ENCODE measurements around the gene PRDM16. TPM values are rescaled to one million over a fixed set of nuclear protein-coding genes. Genes with fewer than 3 reads are reported as not detected.

Gene PRDM16
- polyA plus RNA-seq, 3 donors: not detected

GRCh38 chr1:3062616-3063378 is 6.2 kb upstream of the PRDM16 start:
- H3K4me1 Mint-ChIP-seq: no peaks in the 10 kb centered on the region
- Histone ChIP-seq H3K36me3 (replicated peaks in 1 of 2; ENCODE audit: control insufficient read depth in 1 of 2, insufficient read depth in 2 of 2, low read length in 2 of 2) (no peaks in the 10 kb centered on the region), H3K27ac (ENCODE audit: low read depth in 1 of 2, low read length in 2 of 2) (no peak overlapping the region), H3K9me3 (replicated peaks in 1 of 2; ENCODE audit: control insufficient read depth in 1 of 2, insufficient read depth in 1 of 2, low read length in 2 of 2) (no peaks in the 10 kb centered on the region), H3K4me3 (replicated peaks in 1 of 3; ENCODE audit: low read depth in 2 of 3, low read length in 3 of 3) (no peak overlapping the region), H3K9ac (ENCODE audit: insufficient read depth, low read length, poor library complexity, severe bottlenecking) (no peak overlapping the region), H4K20me1 (ENCODE audit: insufficient read depth, low read length) (no peaks in the 10 kb centered on the region), H2AFZ (ENCODE audit: insufficient read depth, low read depth, low read length, poor library complexity, severe bottlenecking) (no peak overlapping the region), H3K4me1 (ENCODE audit: control insufficient read depth in 1 of 2, insufficient read depth in 2 of 2, low read length in 2 of 2) (no peaks in the 10 kb centered on the region), H3K79me2 (ENCODE audit: insufficient read depth, low read length) (no peaks in the 10 kb centered on the region), H3K4me2 (replicated peaks; ENCODE audit: extremely low read depth, low read length, poor library complexity, severe bottlenecking) (no peak overlapping the region), H3K27me3 (ENCODE audit: control insufficient read depth in 2 of 2, insufficient read depth in 2 of 2, low read length in 2 of 2) (peaks cover 4 to 20% of the 10 kb centered on the region in 2 donors)
- no peak overlapping the region for H3K4me3 Mint-ChIP-seq
- H3K9me3 Mint-ChIP-seq: no peaks in the 10 kb centered on the region
- intact Hi-C loops (cut with micrococcal nuclease): no loop called here
- H3K36me3 Mint-ChIP-seq: no peaks in the 10 kb centered on the region
- no peak for DNase-seq
- peaks cover 17 to 27% (median 18%) of the 10 kb centered on the region in 3 donors for H3K27me3 Mint-ChIP-seq (ENCODE audit: low read depth in 3 of 3)
- 94% methylated on average over 18 of the region's 50 CpGs for WGBS (ENCODE audit: insufficient coverage)
- H3K27ac Mint-ChIP-seq: no peak overlapping the region
- no peak for TF ChIP-seq CTCF (IDR thresholded peaks at IDR 0.05)

- TF ChIP-seq CTCF (IDR thresholded peaks at IDR 0.05): no peak
- Histone ChIP-seq H3K79me2 (ENCODE audit: insufficient read depth, low read length) (no peaks in the 10 kb centered on the region), H4K20me1 (ENCODE audit: insufficient read depth, low read length) (no peaks in the 10 kb centered on the region), H3K4me3 (replicated peaks in 1 of 3; ENCODE audit: low read depth in 2 of 3, low read length in 3 of 3) (no peak overlapping the region), H3K27me3 (ENCODE audit: control insufficient read depth in 2 of 2, insufficient read depth in 2 of 2, low read length in 2 of 2) (peaks cover 5 to 23% of the 10 kb centered on the region in 2 donors), H3K4me2 (replicated peaks; ENCODE audit: extremely low read depth, low read length, poor library complexity, severe bottlenecking) (no peak overlapping the region), H2AFZ (ENCODE audit: insufficient read depth, low read depth, low read length, poor library complexity, severe bottlenecking) (no peak overlapping the region), H3K36me3 (replicated peaks in 1 of 2; ENCODE audit: control insufficient read depth in 1 of 2, insufficient read depth in 2 of 2, low read length in 2 of 2) (no peaks in the 10 kb centered on the region), H3K9ac (ENCODE audit: insufficient read depth, low read length, poor library complexity, severe bottlenecking) (no peak overlapping the region), H3K9me3 (replicated peaks in 1 of 2; ENCODE audit: control insufficient read depth in 1 of 2, insufficient read depth in 1 of 2, low read length in 2 of 2) (no peaks in the 10 kb centered on the region), H3K27ac (ENCODE audit: low read depth in 1 of 2, low read length in 2 of 2) (no peak overlapping the region), H3K4me1 (ENCODE audit: control insufficient read depth in 1 of 2, insufficient read depth in 2 of 2, low read length in 2 of 2) (peaks cover 0 to 1% of the 10 kb centered on the region in 2 donors)
- Mint-ChIP-seq H3K4me3 (no peak overlapping the region), H3K36me3 (no peaks in the 10 kb centered on the region), H3K9me3 (peaks cover 0 to 2% (median 0%) of the 10 kb centered on the region in 7 donors), H3K27ac (no peak overlapping the region), H3K27me3 (ENCODE audit: low read depth in 3 of 3) (peaks cover 20 to 35% (median 21%) of the 10 kb centered on the region in 3 donors), H3K4me1 (no peaks in the 10 kb centered on the region)
- WGBS (ENCODE audit: insufficient coverage): 98% methylated on average over 88 of the region's 91 CpGs
- intact Hi-C loops (cut with micrococcal nuclease): no loop called here
- DNase-seq: no peak
These were observed 5.4 kb upstream of the PRDM16 start for GRCh38 chr1:3063379-3064295.

All from CD14-positive monocyte (primary cell).